Esophagus squamous epithelium (tissue), 5 donors: ENCODE measurements around the gene EMD. TPM values are rescaled to one million over a fixed set of nuclear protein-coding genes. Genes with fewer than 3 reads are reported as not detected.

ENCODE experiments used
- DNase-seq: peaks from one replicate; lab custom pipeline; 2025; lab: John Stamatoyannopoulos, UW
- H3K27ac ChIP-seq, 4 donors: fragments of 200-600 bp; sonication (generic); one replicate each; pipeline ENCODE4 v1.5.1; 2016 to 2019; ENCODE audit warnings: mild to moderate bottlenecking in 1 of 4
- H3K27me3 ChIP-seq, 4 donors: fragments of 200-600 bp; sonication (generic); 1 replicate in 3 of 4; 2 replicates in 1 of 4; pipeline versions ENCODE4 v1.5.1 to v1.6.0; 2017 to 2021; ENCODE audit warnings: antibody characterized with exemption in 1 of 4
- H3K36me3 ChIP-seq, 3 donors: fragments of 200-600 bp; sonication (generic); one replicate each; pipeline ENCODE4 v1.5.1; 2016 to 2019
- H3K4me1 ChIP-seq, 3 donors: fragments of 200-600 bp; sonication (generic); one replicate each; pipeline ENCODE4 v1.5.1; 2017 to 2019
- H3K4me3 ChIP-seq, 4 donors: fragments of 200-600 bp; sonication (generic); 1 replicate in 3 of 4; 2 replicates in 1 of 4; pipeline ENCODE4 v1.5.1; 2016 to 2019; ENCODE audit warnings: mild to moderate bottlenecking in 2 of 4, moderate library complexity in 1 of 4
- H3K9me3 ChIP-seq, 3 donors: fragments of 200-600 bp; sonication (generic); one replicate each; pipeline ENCODE4 v1.5.1; 2016 to 2019
- POLR2A ChIP-seq, 4 donors: fragments of 450-650 bp; IDR thresholded peaks; one replicate each; pipeline ENCODE4 v1.6.1; 2017; ENCODE audit warnings: antibody characterized with exemption in 4 of 4, mild to moderate bottlenecking in 4 of 4, moderate library complexity in 3 of 4
- WGBS, 2 donors: methylation state at CpG; one replicate each; pipeline ENCODE4 v1.1.5; 2018; 5-methylcytosine and 5-hydroxymethylcytosine counted together
- intact Hi-C: fragments of 100-400 bp; cut with DNase I; formaldehyde crosslinking; loops from one replicate; pipeline ENCODE4 v1.15.0; 2022
- total RNA-seq, 4 donors: library from RNA; depleted of rRNA; stranded (reverse); fragments of >200 nt; gene quantifications; one replicate each; pipeline ENCODE4 v1.1.0, GENCODE V29; 2016
- TF ChIP-seq, protein P1 (sequence below), 6 experiments: fragments of 450-650 bp in 4 of 6; fragments of 200-600 bp in 2 of 6; sonication (generic) in 2 of 6; IDR thresholded peaks; one replicate each; pipeline ENCODE4 v1.5.1; 2016 to 2019; ENCODE audit warnings: antibody characterized with exemption in 6 of 6, mild to moderate bottlenecking in 4 of 6, moderate library complexity in 4 of 6
- donor health status: DM: yes; HTN: yes; CAD: no.

EMD gene
- total RNA-seq, 4 donors from 2014 or later: 12.7 to 50.1 (median 40.2) TPM

- no peaks in the 10 kb centered on the region for H3K27me3 ChIP-seq
- H3K9me3 ChIP-seq: no peaks in the 10 kb centered on the region
- H3K4me3 ChIP-seq: peak overlapping the region; percentile 37 to 76 (median 70)
- no peaks in the 10 kb centered on the region for H3K36me3 ChIP-seq
- intact Hi-C loops: no loop called here
- H3K4me1 ChIP-seq: peaks cover under 1 to 64% (median 13%) of the 10 kb centered on the region in 3 donors
- peak overlapping the region; percentile 84 to 99 (median 95) for H3K27ac ChIP-seq
- TF ChIP-seq POLR2A (IDR thresholded peaks at IDR 0.05): no peak
- TF ChIP-seq, protein P1, sequence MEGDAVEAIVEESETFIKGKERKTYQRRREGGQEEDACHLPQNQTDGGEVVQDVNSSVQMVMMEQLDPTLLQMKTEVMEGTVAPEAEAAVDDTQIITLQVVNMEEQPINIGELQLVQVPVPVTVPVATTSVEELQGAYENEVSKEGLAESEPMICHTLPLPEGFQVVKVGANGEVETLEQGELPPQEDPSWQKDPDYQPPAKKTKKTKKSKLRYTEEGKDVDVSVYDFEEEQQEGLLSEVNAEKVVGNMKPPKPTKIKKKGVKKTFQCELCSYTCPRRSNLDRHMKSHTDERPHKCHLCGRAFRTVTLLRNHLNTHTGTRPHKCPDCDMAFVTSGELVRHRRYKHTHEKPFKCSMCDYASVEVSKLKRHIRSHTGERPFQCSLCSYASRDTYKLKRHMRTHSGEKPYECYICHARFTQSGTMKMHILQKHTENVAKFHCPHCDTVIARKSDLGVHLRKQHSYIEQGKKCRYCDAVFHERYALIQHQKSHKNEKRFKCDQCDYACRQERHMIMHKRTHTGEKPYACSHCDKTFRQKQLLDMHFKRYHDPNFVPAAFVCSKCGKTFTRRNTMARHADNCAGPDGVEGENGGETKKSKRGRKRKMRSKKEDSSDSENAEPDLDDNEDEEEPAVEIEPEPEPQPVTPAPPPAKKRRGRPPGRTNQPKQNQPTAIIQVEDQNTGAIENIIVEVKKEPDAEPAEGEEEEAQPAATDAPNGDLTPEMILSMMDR (IDR thresholded peaks at IDR 0.05): no peak
- WGBS, 2 donors: 40 to 59% methylated on average over 2 of the region's 10 CpGs
- no peak for DNase-seq
Measured at GRCh38 chrX:154375156-154375504, 4.0 kb upstream of the EMD start.

GRCh38 chrX:154376774-154377173, 2.3 kb upstream of the EMD start:
- intact Hi-C loops: no loop called here
- no peaks in the 10 kb centered on the region for H3K9me3 ChIP-seq
- no peaks in the 10 kb centered on the region for H3K27me3 ChIP-seq
- H3K36me3 ChIP-seq: peaks cover 0 to 15% (median 0%) of the 10 kb centered on the region in 3 donors
- H3K4me1 ChIP-seq: peaks cover 6 to 60% (median 19%) of the 10 kb centered on the region in 3 donors
- no peak overlapping the region for H3K4me3 ChIP-seq
- TF ChIP-seq, protein P1 (IDR thresholded peaks at IDR 0.05): no peak
- no peak for TF ChIP-seq POLR2A (IDR thresholded peaks at IDR 0.05)
- WGBS, 2 donors: 73 to 80% methylated on average over 1 to 3 of the region's 3 CpGs
- no peak for DNase-seq
- peak overlapping the region; percentile 80 to 99 (median 94) for H3K27ac ChIP-seq

GRCh38 chrX:154378059-154378798, 866 bp upstream of the EMD start:
- H3K27me3 ChIP-seq: no peaks in the 10 kb centered on the region
- no peaks in the 10 kb centered on the region for H3K9me3 ChIP-seq
- WGBS, 2 donors: 64% methylated on average over 11 of the region's 79 CpGs; no CpG with 5 or more reads in 1 of the 2 donors
- DNase-seq: no peak
- H3K4me3 ChIP-seq: peak overlapping the region; percentile 40 to 79 (median 54)
- intact Hi-C loops: no loop called here
- peaks cover 0 to 17% (median 0%) of the 10 kb centered on the region in 3 donors for H3K36me3 ChIP-seq
- TF ChIP-seq POLR2A (IDR thresholded peaks at IDR 0.05): peak in 3 of 4 donors; percentile 63 to 95 (median 83)
- TF ChIP-seq, protein P1 (IDR thresholded peaks at IDR 0.05): no peak
- peaks cover 6 to 46% (median 10%) of the 10 kb centered on the region in 3 donors for H3K4me1 ChIP-seq
- peak overlapping the region; percentile 92 to 99 (median 96) for H3K27ac ChIP-seq

DNA sequence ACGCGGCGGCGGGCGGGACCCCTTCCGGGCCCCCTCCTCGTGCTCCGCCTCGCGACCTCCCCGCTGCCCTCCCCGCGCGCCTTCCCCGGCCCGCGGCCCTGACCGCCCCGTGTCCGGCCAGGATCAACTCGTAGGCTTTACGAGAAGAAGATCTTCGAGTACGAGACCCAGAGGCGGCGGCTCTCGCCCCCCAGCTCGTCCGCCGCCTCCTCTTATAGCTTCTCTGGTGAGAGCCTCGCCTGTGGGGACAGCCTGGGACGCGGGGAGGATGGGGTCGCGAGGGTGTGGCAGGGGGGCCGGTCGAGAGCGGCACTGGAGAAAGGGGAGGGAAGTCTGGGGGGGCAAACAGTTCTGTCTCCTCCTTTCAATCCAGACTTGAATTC, 465 bp downstream of the EMD start:
- no peak for TF ChIP-seq POLR2A (IDR thresholded peaks at IDR 0.05)
- TF ChIP-seq, protein P1 (IDR thresholded peaks at IDR 0.05): no peak
- H3K27me3 ChIP-seq: no peaks in the 10 kb centered on the region
- no peaks in the 10 kb centered on the region for H3K9me3 ChIP-seq
- whole genome bisulfite sequencing, 2 donors: 38% methylated on average over 11 of the region's 38 CpGs; no CpG with 5 or more reads in 1 of the 2 donors
- DNase-seq: no peak
- peak overlapping the region; percentile 59 to 85 (median 76) for H3K4me3 ChIP-seq
- intact Hi-C loops: no loop called here
- peaks cover 9 to 42% (median 10%) of the 10 kb centered on the region in 3 donors for H3K4me1 ChIP-seq
- H3K36me3 ChIP-seq: peaks cover 0 to 17% (median 0%) of the 10 kb centered on the region in 3 donors
- H3K27ac ChIP-seq: peak overlapping the region; percentile 94 to 99 (median 97)

DNA sequence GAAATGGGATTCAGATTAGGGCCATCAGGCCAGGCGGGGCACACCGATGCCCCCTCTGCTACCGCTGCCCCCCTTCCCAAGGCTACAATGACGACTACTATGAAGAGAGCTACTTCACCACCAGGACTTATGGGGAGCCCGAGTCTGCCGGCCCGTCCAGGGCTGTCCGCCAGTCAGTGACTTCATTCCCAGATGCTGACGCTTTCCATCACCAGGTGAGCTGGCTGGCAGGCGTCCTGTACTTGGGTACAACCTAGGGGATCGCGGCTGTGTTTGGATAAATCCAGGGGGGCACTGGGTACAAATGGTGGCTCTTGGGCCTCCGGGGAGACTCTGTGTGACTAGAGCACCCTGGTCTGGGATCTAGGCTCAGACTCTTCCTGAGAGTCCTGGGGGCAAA, 1.1 kb downstream of the EMD start:
- no peak for DNase-seq
- H3K9me3 ChIP-seq: no peaks in the 10 kb centered on the region
- peak overlapping the region; percentile 59 to 85 (median 76) for H3K4me3 ChIP-seq
- intact Hi-C loops: no loop called here
- TF ChIP-seq, protein P1 (IDR thresholded peaks at IDR 0.05): no peak
- no peak for TF ChIP-seq POLR2A (IDR thresholded peaks at IDR 0.05)
- no peaks in the 10 kb centered on the region for H3K27me3 ChIP-seq
- peaks cover 0 to 17% (median 0%) of the 10 kb centered on the region in 3 donors for H3K36me3 ChIP-seq
- 0 to 60% methylated on average over 1 of the region's 13 CpGs for WGBS, 2 donors
- H3K27ac ChIP-seq: peak overlapping the region; percentile 94 to 99 (median 97)
- H3K4me1 ChIP-seq: peaks cover 10 to 38% (median 10%) of the 10 kb centered on the region in 3 donors
